ENCODE results near the gene PDE4B.

Gene PDE4B

GRCh38 chr1:66343569-66344325, 551.1 kb downstream of the PDE4B start:
- H3K36me3 ChIP-seq: no peaks in the 10 kb centered on the region
- H3K4me3 ChIP-seq (ENCODE audit: low read depth, low read length): no peak overlapping the region
- no peaks in the 10 kb centered on the region for H3K4me1 ChIP-seq
- no peak for DNase-seq
- no peak for TF ChIP-seq CTCF (IDR thresholded peaks at IDR 0.05; ENCODE audit: low read depth, low read length)
- H3K9me3 ChIP-seq: no peaks in the 10 kb centered on the region
- no peaks in the 10 kb centered on the region for H3K27me3 ChIP-seq

- no peaks in the 10 kb centered on the region for H3K9me3 ChIP-seq
- no peaks in the 10 kb centered on the region for H3K36me3 ChIP-seq
- no peaks in the 10 kb centered on the region for H3K4me1 ChIP-seq
- TF ChIP-seq CTCF (IDR thresholded peaks at IDR 0.05; ENCODE audit: low read depth, low read length): no peak
- H3K4me3 ChIP-seq (ENCODE audit: low read depth, low read length): no peak overlapping the region
- no peaks in the 10 kb centered on the region for H3K27me3 ChIP-seq
- no peak for DNase-seq
Measured at GRCh38 chr1:66346057-66346795, 553.5 kb downstream of the PDE4B start.

- no peak for DNase-seq
- no peaks in the 10 kb centered on the region for H3K4me1 ChIP-seq
Measured at GRCh38 chr1:66346873-66347272, 554.2 kb downstream of the PDE4B start.

GRCh38 chr1:66348776-66349175, 556.1 kb downstream of the PDE4B start:
- no peak for DNase-seq
- Histone ChIP-seq H3K36me3 (no peaks in the 10 kb centered on the region), H3K9me3 (no peaks in the 10 kb centered on the region), H3K4me1 (peaks cover 5% of the 10 kb centered on the region; the same call in 1 of the 2 replicates), H3K4me3 (ENCODE audit: low read depth, low read length) (no peak overlapping the region), H3K27me3 (no peaks in the 10 kb centered on the region)
- no peak for TF ChIP-seq CTCF (IDR thresholded peaks at IDR 0.05; ENCODE audit: low read depth, low read length)

More at GRCh38 chr1:66346873-66347272, 554.2 kb downstream of the PDE4B start:
- TF ChIP-seq CTCF (IDR thresholded peaks at IDR 0.05; ENCODE audit: low read depth, low read length): no peak
- Histone ChIP-seq H3K36me3 (no peaks in the 10 kb centered on the region), H3K27me3 (no peaks in the 10 kb centered on the region), H3K9me3 (no peaks in the 10 kb centered on the region), H3K4me3 (ENCODE audit: low read depth, low read length) (no peak overlapping the region)

- no peak for TF ChIP-seq CTCF (IDR thresholded peaks at IDR 0.05; ENCODE audit: low read depth, low read length)
- Histone ChIP-seq H3K9me3 (no peaks in the 10 kb centered on the region), H3K36me3 (no peaks in the 10 kb centered on the region), H3K4me3 (ENCODE audit: low read depth, low read length) (no peak overlapping the region), H3K4me1 (peaks cover 5% of the 10 kb centered on the region; the same call in 1 of the 2 replicates), H3K27me3 (no peaks in the 10 kb centered on the region)
- no peak for DNase-seq
Measured at GRCh38 chr1:66349242-66349641, 556.5 kb downstream of the PDE4B start.

Measured in BE2C (cell line).